GM18951 (cell line): ENCODE results near the gene IRF2BP2.

Experiments used
- POLR2A ChIP-seq: IDR thresholded peaks from 4 replicates; pipeline ENCODE4 v1.6.1; 2011; ENCODE audit warnings: mild to moderate bottlenecking; ENCODE audit not compliant: insufficient read length, insufficient read depth; ENCODE audit errors: extremely low read depth
- in situ Hi-C: fragments of 300-500 bp; cut with MboI; formaldehyde crosslinking; loops from one replicate; pipeline ENCODE4 v1.12.0; 2022; ENCODE audit warnings: low sequenced_read_pairs, mixed read lengths, inconsistent platforms; ENCODE audit not compliant: unreplicated experiment

Gene IRF2BP2

GRCh38 chr1:234610061-234610665 is at the start of gene IRF2BP2:
TSS of gene IRF2BP2 (minus strand) at chr1:234610178. CDS start at chr1:234609494, 684 bp downstream.
- TF ChIP-seq POLR2A: peak; percentile 93
- in situ Hi-C loops: no loop called here

DNA sequence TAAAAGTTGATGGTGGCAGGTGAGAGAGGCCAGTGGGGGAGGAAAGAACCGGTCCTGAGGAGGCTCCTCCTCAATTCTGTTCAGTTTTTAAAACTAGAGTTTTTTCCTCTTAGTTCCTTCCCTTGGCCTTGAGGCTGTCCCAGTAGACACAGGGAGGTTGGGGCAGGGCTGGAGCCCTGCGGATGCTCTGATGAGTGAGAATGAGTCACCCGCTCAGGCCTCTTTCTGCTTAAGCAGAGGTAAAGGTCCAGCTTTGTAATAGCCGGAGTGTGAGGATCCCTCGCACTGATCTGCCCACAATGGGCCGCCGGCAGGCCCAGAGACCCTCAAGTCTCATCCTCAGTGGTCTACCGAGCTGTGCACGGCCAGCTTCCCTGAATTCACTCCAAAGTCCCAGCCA is 49.6 kb upstream of the IRF2BP2 start:
- in situ Hi-C loops: no loop called here

DNA sequence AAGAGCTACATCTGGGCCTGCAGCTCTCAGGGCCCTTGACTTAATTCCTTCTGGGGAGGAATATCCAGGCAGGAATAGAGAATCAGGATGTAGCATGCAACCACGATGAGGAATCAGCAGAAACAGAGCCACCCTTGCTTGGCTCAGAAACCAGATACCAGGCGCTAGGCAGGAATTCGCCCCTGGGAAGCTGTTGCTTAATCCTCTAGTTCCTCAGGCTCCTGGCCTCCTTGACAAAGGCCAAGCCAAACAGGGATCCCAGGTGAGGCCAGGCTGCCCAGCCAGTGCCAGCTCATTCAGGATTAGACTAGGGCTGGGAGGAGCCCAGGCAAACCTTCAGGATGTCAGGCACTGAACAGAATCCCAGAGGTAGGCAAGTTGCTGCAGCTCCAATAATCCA is 48.2 kb upstream of the IRF2BP2 start:
- in situ Hi-C loops: no loop called here
- TF ChIP-seq POLR2A: no peak

More for the DNA sequence above, 49.6 kb upstream of the IRF2BP2 start:
- TF ChIP-seq POLR2A: no peak

- in situ Hi-C loops: no loop called here
- no peak for TF ChIP-seq POLR2A
These were observed 47.1 kb upstream of the IRF2BP2 start for GRCh38 chr1:234656944-234657654.

DNA sequence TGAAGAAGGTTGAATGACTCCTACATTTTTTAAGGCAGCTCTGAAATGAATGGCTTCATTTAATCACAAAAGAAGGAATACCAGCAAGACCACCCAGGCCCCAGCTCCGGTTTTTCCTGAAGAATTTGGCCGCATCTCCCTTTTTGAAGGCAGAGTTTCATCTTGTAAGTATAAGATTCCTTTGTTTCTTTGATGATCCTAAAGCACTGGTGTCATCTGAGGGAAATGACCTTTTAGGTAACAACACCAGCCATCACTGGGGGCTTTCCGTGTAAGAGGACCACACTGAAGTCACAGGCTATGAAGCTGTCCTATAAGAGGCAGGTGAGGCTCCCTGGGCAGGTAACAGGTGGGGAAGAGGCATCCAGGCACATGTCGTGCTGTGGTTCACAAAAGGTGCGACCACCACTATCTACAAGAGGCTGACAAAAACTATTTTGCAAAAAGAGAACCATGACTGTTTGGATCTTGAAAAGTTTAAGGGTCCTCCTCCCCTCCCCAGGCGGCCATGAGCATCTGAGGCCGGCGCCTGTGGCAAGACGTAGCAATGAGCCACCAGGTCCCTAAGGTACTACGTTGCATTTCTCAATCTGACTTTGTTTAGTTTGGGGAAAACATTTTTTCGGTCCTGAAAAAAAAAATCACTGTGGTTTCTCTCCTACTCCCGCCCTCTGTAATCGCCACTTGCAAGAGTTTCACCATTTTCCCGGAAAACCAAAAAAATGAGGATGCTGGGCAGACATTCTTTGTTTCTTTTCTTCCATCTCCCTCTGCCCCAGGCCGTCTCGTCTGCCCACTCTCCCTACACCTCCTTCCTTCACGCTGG is 46.3 kb upstream of the IRF2BP2 start:
- in situ Hi-C loops: no loop called here

GRCh38 chr1:234655328-234656069 is 45.5 kb upstream of the IRF2BP2 start:
- in situ Hi-C loops: no loop called here
- no peak for TF ChIP-seq POLR2A

More for the DNA sequence above, 46.3 kb upstream of the IRF2BP2 start:
- TF ChIP-seq POLR2A: no peak

GRCh38 chr1:234654002-234654733 is 44.2 kb upstream of the IRF2BP2 start:
- TF ChIP-seq POLR2A: no peak

DNA sequence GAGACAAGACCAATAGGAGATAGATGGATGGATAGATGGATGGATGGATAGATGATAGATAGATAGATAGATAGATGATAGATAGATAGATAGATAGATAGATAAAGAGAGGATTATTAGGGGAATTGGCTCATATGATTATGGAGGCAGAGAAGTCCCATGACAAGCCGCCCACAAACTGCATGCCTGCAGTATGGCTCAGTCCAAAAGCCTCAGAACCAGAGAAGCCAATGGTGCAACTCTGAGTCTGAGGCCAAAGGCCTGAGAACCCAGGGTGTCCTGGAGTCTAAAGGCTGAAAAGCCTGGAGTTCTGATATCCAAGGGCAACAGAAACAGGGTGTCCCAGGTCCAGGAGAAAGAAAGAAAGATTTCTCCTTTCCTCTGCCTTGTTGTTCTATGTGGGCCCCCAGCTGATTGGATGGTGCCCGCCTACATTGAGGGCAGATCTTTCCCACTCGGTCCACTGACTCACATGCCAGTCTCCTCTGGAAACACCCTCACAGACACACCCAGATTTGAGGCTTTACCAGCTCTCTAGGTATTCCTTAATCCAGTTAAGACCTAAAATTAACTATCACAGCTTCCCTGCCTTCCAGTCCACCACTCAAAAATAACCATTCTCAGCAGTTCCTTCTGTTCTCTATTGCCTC is 39.6 kb upstream of the IRF2BP2 start:
- in situ Hi-C loops: no loop called here
- no peak for TF ChIP-seq POLR2A

More at GRCh38 chr1:234654002-234654733, 44.2 kb upstream of the IRF2BP2 start:
- in situ Hi-C loops: no loop called here

GRCh38 chr1:234647758-234648157 is 37.8 kb upstream of the IRF2BP2 start:
- TF ChIP-seq POLR2A: no peak
- in situ Hi-C loops: no loop called here

DNA sequence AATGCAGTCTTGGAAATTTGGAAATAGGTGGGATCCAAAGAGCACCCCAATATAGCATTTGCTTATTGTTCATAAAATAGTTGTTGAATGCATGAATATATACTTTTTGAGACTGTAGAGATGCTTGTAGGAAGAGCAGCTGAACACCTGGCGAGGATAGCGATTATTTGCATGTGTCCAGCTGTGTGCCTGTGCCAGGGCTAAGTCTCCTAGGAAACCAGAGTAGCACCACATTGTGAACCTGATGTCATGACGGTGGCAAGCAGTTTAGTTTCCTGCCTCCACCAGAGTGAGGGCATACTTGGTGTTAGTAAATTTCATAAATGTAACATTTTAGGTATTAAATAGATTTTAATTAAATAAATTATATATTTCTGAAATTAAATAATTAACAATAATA is 37.3 kb upstream of the IRF2BP2 start:
- in situ Hi-C loops: no loop called here
- no peak for TF ChIP-seq POLR2A

DNA sequence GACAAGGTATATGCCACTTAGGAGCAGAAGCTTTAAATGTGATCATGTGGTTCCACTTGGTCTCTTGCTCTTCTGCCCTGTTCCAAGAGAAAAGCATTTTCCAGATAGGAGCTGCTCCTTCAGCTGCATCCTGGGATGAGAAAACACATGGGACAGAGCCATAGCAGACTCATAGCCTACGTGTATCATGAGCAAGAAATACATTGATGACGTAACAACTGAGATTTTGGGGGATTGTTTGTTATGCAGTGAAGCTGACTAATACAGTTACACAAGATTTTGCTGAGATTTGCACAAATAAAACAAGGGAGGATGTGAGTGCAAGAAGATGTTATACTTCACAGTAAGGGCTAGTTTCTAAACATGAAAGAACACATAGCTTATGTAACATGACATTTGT is 36.0 kb upstream of the IRF2BP2 start:
- in situ Hi-C loops: no loop called here

DNA sequence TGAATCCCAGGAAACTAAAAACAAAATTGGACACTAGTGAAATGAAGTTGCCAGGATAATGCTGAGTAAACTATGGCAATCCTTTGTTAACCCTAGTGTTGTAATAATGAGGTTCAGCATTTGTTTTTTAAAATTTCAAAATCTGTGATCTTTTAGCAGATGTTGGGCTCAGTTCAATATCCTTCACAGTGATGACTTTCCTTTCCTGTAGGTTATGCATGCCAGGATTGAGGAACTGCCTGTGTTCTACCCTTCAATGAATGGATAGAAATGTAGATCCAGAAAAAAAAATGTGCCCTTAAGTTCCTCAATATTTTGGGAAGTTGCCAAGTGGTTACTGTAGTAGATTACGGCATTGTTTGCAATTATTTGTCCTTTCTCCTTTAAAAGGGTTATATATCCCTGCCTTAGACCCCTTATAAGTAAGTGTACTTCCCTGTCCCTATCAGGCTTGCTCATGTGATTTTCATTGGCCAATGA is 35.5 kb upstream of the IRF2BP2 start:
- in situ Hi-C loops: no loop called here
- no peak for TF ChIP-seq POLR2A

More for the DNA sequence above, 36.0 kb upstream of the IRF2BP2 start:
- TF ChIP-seq POLR2A: no peak

GRCh38 chr1:234644928-234645327 is 35.0 kb upstream of the IRF2BP2 start:
- no peak for TF ChIP-seq POLR2A
- in situ Hi-C loops: no loop called here
